ENCODE results near the gene ASF1A. TPM values are rescaled to one million over a fixed set of nuclear protein-coding genes. Genes with fewer than 3 reads are reported as not detected.
"Not testable (repeated sequence)": the region's sequence is repeated elsewhere in the genome, so short reads cannot be mapped to it uniquely, and the experiment has no call there.

ASF1A gene
- 10 to 100 TPM; 35.5 to 46.0 (median 43.6) TPM for polyA plus RNA-seq (ENCODE audit: insufficient read length in 4 of 4)

- DNase-seq (ENCODE audit: low read depth in 4 of 4, low spot score in 3 of 4) = peak; percentile 90 to 98 (median 97)
Measured at GRCh38 chr6:118893807-118894424, at the start of gene ASF1A. Gene ASF1A (plus strand): TSS chr6:118894152. CDS start chr6:118894414, 262 bp downstream.

GRCh38 chr6:118844915-118845314 is 49.0 kb upstream of the ASF1A start:
- no peak for DNase-seq (ENCODE audit: low read depth in 4 of 4, low spot score in 3 of 4)

- DNase-seq (ENCODE audit: low read depth in 4 of 4, low spot score in 3 of 4) = no peak
Measured at GRCh38 chr6:118853408-118853807, 40.5 kb upstream of the ASF1A start.

GRCh38 chr6:118856301-118856700 is 37.7 kb upstream of the ASF1A start:
- DNase-seq (ENCODE audit: low read depth in 4 of 4, low spot score in 3 of 4) = no peak

GRCh38 chr6:118859517-118860064 is 34.4 kb upstream of the ASF1A start:
- no peak for DNase-seq (ENCODE audit: low read depth in 4 of 4, low spot score in 3 of 4)

GRCh38 chr6:118860363-118860762 is 33.6 kb upstream of the ASF1A start:
- DNase-seq (ENCODE audit: low read depth in 4 of 4, low spot score in 3 of 4) = no peak

- no peak for DNase-seq (ENCODE audit: low read depth in 4 of 4, low spot score in 3 of 4)
Measured at GRCh38 chr6:118860880-118861279, 33.1 kb upstream of the ASF1A start.

GRCh38 chr6:118862443-118862842 is 31.5 kb upstream of the ASF1A start:
- DNase-seq (ENCODE audit: low read depth in 4 of 4, low spot score in 3 of 4) = no peak

GRCh38 chr6:118864341-118865099 is 29.4 kb upstream of the ASF1A start:
- DNase-seq (ENCODE audit: low read depth in 4 of 4, low spot score in 3 of 4) = no peak

GRCh38 chr6:118865100-118865391 is 28.9 kb upstream of the ASF1A start:
- DNase-seq (ENCODE audit: low read depth in 4 of 4, low spot score in 3 of 4) = no peak

GRCh38 chr6:118867181-118867580 is 26.8 kb upstream of the ASF1A start:
- no peak for DNase-seq (ENCODE audit: low read depth in 4 of 4, low spot score in 3 of 4)

- not testable (repeated sequence) for DNase-seq (ENCODE audit: low read depth in 4 of 4, low spot score in 3 of 4)
Measured at GRCh38 chr6:118868901-118869300, 25.1 kb upstream of the ASF1A start.

- no peak for DNase-seq (ENCODE audit: low read depth in 4 of 4, low spot score in 3 of 4)
Measured at GRCh38 chr6:118869350-118869749, 24.6 kb upstream of the ASF1A start.

GRCh38 chr6:118869894-118870589 is 23.9 kb upstream of the ASF1A start:
- no peak for DNase-seq (ENCODE audit: low read depth in 4 of 4, low spot score in 3 of 4)

GRCh38 chr6:118871331-118871730 is 22.6 kb upstream of the ASF1A start:
- no peak for DNase-seq (ENCODE audit: low read depth in 4 of 4, low spot score in 3 of 4)

- DNase-seq (ENCODE audit: low read depth in 4 of 4, low spot score in 3 of 4) = no peak
Measured at GRCh38 chr6:118872318-118872717, 21.6 kb upstream of the ASF1A start.

- no peak for DNase-seq (ENCODE audit: low read depth in 4 of 4, low spot score in 3 of 4)
Measured at GRCh38 chr6:118872726-118873125, 21.2 kb upstream of the ASF1A start.

GRCh38 chr6:118873239-118873638 is 20.7 kb upstream of the ASF1A start:
- no peak for DNase-seq (ENCODE audit: low read depth in 4 of 4, low spot score in 3 of 4)

- DNase-seq (ENCODE audit: low read depth in 4 of 4, low spot score in 3 of 4) = no peak
Measured at GRCh38 chr6:118875672-118876071, 18.3 kb upstream of the ASF1A start.

GRCh38 chr6:118876198-118876597 is 17.8 kb upstream of the ASF1A start:
- no peak for DNase-seq (ENCODE audit: low read depth in 4 of 4, low spot score in 3 of 4)

- no peak for DNase-seq (ENCODE audit: low read depth in 4 of 4, low spot score in 3 of 4)
Measured at GRCh38 chr6:118876814-118877213, 17.1 kb upstream of the ASF1A start.
